HK-2 (cell line): Measurements from ENCODE around the gene GTF3C5.

Experiments
- DNase-seq: peaks from one replicate; pipeline ENCODE4 v3.0.0-alpha.2; 2018; ENCODE audit not compliant: unreplicated experiment

The GTF3C5 gene

GRCh38 chr9:133028221-133028620 lies 2.6 kb upstream of the GTF3C5 start:
- no peak for DNase-seq

- no peak for DNase-seq
These were observed 842 bp upstream of the GTF3C5 start for GRCh38 chr9:133029994-133030316.

- DNase-seq: no peak
These were observed 279 bp downstream of the GTF3C5 start for GRCh38 chr9:133031130-133031422.

GRCh38 chr9:133031496-133031911 lies 707 bp downstream of the GTF3C5 start:
- DNase-seq: no peak

GRCh38 chr9:133032171-133032570 lies 1.4 kb downstream of the GTF3C5 start:
- no peak for DNase-seq

- DNase-seq: no peak
These were observed 4.9 kb downstream of the GTF3C5 start for GRCh38 chr9:133035669-133036068.

GRCh38 chr9:133037775-133038515 lies 7.1 kb downstream of the GTF3C5 start:
- no peak for DNase-seq

- DNase-seq: peak; percentile 33
These were observed 10.2 kb downstream of the GTF3C5 start for GRCh38 chr9:133040892-133041479.

GRCh38 chr9:133041958-133042357 lies 11.2 kb downstream of the GTF3C5 start:
- no peak for DNase-seq

- DNase-seq: no peak
These were observed 11.9 kb downstream of the GTF3C5 start for GRCh38 chr9:133042676-133043075.

GRCh38 chr9:133043449-133044035 lies 12.7 kb downstream of the GTF3C5 start:
- DNase-seq: no peak

- DNase-seq: no peak
These were observed 13.3 kb downstream of the GTF3C5 start for GRCh38 chr9:133044125-133044524.

- no peak for DNase-seq
These were observed 13.9 kb downstream of the GTF3C5 start for GRCh38 chr9:133044661-133045060.

- DNase-seq: no peak
These were observed 14.3 kb downstream of the GTF3C5 start for GRCh38 chr9:133045132-133045531.

GRCh38 chr9:133046196-133046899 lies 15.6 kb downstream of the GTF3C5 start:
- no peak for DNase-seq

- DNase-seq: no peak
These were observed 16.1 kb downstream of the GTF3C5 start for GRCh38 chr9:133046900-133047295.

GRCh38 chr9:133048595-133048994 lies 17.8 kb downstream of the GTF3C5 start:
- DNase-seq: no peak

GRCh38 chr9:133049043-133049442 lies 18.2 kb downstream of the GTF3C5 start:
- no peak for DNase-seq

- no peak for DNase-seq
These were observed 19.3 kb downstream of the GTF3C5 start for GRCh38 chr9:133050142-133050541.

GRCh38 chr9:133050781-133051180 lies 20.0 kb downstream of the GTF3C5 start:
- no peak for DNase-seq

GRCh38 chr9:133051281-133051900 lies 20.6 kb downstream of the GTF3C5 start:
- DNase-seq: no peak

GRCh38 chr9:133051966-133052539 lies 21.3 kb downstream of the GTF3C5 start:
- no peak for DNase-seq
